ENCODE results near the gene HTRA2. TPM values are rescaled to one million over a fixed set of nuclear protein-coding genes. Genes with fewer than 3 reads are reported as not detected.

Gene HTRA2
- total and polyA plus RNA-seq, 2 donors, result 42.9 to 70.6 TPM

GRCh38 chr2:74512744-74513604 is 16.8 kb upstream of the HTRA2 start:
- no peak for DNase-seq (ENCODE audit: low read depth in 6 of 9, low spot score in 9 of 9)
- H3K9me3 ChIP-seq (ENCODE audit: control insufficient read depth in 2 of 2, insufficient read depth in 1 of 2, low read length in 1 of 2), result peaks cover 0 to 21% of the 10 kb centered on the region in 2 donors
- H3K4me3 ChIP-seq (ENCODE audit: low read length in 2 of 2), result no peak overlapping the region
- H3K27ac ChIP-seq (ENCODE audit: low read depth in 1 of 2, low read length in 1 of 2), result no peak overlapping the region
- H3K27me3 ChIP-seq (ENCODE audit: control insufficient read depth in 2 of 2, insufficient read depth in 1 of 2, low read length in 1 of 2), result peaks cover 76 to 99% of the 10 kb centered on the region in 2 donors
- H3K4me1 ChIP-seq (ENCODE audit: control insufficient read depth in 2 of 2, insufficient read depth in 2 of 2, low read length in 2 of 2), result peaks cover 16 to 37% of the 10 kb centered on the region in 2 donors
- no peaks in the 10 kb centered on the region for H3K36me3 ChIP-seq (ENCODE audit: control insufficient read depth in 2 of 2, insufficient read depth in 2 of 2, low read length in 1 of 2)
- 12% methylated on average over 36 of the region's 36 CpGs for WGBS

- H3K4me1 ChIP-seq (ENCODE audit: control insufficient read depth in 2 of 2, insufficient read depth in 2 of 2, low read length in 2 of 2), result peaks cover 13 to 32% of the 10 kb centered on the region in 2 donors
- H3K27me3 ChIP-seq (ENCODE audit: control insufficient read depth in 2 of 2, insufficient read depth in 1 of 2, low read length in 1 of 2), result peaks cover 76 to 99% of the 10 kb centered on the region in 2 donors
- H3K36me3 ChIP-seq (ENCODE audit: control insufficient read depth in 2 of 2, insufficient read depth in 2 of 2, low read length in 1 of 2), result no peaks in the 10 kb centered on the region
- H3K9me3 ChIP-seq (ENCODE audit: control insufficient read depth in 2 of 2, insufficient read depth in 1 of 2, low read length in 1 of 2), result peaks cover 0 to 21% of the 10 kb centered on the region in 2 donors
- 3% methylated on average over 52 of the region's 52 CpGs for WGBS
- peak overlapping the region in 1 of 2 donors; percentile 3 for H3K4me3 ChIP-seq (ENCODE audit: low read length in 2 of 2)
- peak in 1 of 9 donors; percentile 37 for DNase-seq (ENCODE audit: low read depth in 6 of 9, low spot score in 9 of 9)
- no peak overlapping the region for H3K27ac ChIP-seq (ENCODE audit: low read depth in 1 of 2, low read length in 1 of 2)
These were observed 15.9 kb upstream of the HTRA2 start for GRCh38 chr2:74513605-74514367.

GRCh38 chr2:74514368-74515270 is 15.1 kb upstream of the HTRA2 start, which contains the start of gene TLX2:
Gene TLX2, plus strand, starts transcription at chr2:74514450. Its CDS starts 357 bp downstream, at chr2:74514807.
- Histone ChIP-seq H3K36me3 (ENCODE audit: control insufficient read depth in 2 of 2, insufficient read depth in 2 of 2, low read length in 1 of 2) (no peaks in the 10 kb centered on the region), H3K4me3 (ENCODE audit: low read length in 2 of 2) (peak within 1 kb of the TSS; percentile 13 to 50), H3K9me3 (ENCODE audit: control insufficient read depth in 2 of 2, insufficient read depth in 1 of 2, low read length in 1 of 2) (peaks cover 0 to 21% of the 10 kb centered on the region in 2 donors), H3K4me1 (ENCODE audit: control insufficient read depth in 2 of 2, insufficient read depth in 2 of 2, low read length in 2 of 2) (peaks cover 13 to 32% of the 10 kb centered on the region in 2 donors), H3K27me3 (ENCODE audit: control insufficient read depth in 2 of 2, insufficient read depth in 1 of 2, low read length in 1 of 2) (peaks cover 74 to 100% of the 10 kb centered on the region in 2 donors), H3K27ac (ENCODE audit: low read depth in 1 of 2, low read length in 1 of 2) (no peak within 1 kb of the TSS)
- DNase-seq (ENCODE audit: low read depth in 6 of 9, low spot score in 9 of 9), result peak in 1 of 9 donors; percentile 21
- 2% methylated on average over 82 of the region's 82 CpGs for WGBS

- peak in 1 of 9 donors; percentile 33 for DNase-seq (ENCODE audit: low read depth in 6 of 9, low spot score in 9 of 9)
- 5% methylated on average over 60 of the region's 60 CpGs for WGBS
- peak overlapping the region; percentile 13 to 50 for H3K4me3 ChIP-seq (ENCODE audit: low read length in 2 of 2)
- H3K27ac ChIP-seq (ENCODE audit: low read depth in 1 of 2, low read length in 1 of 2), result no peak overlapping the region
- peaks cover 13 to 32% of the 10 kb centered on the region in 2 donors for H3K4me1 ChIP-seq (ENCODE audit: control insufficient read depth in 2 of 2, insufficient read depth in 2 of 2, low read length in 2 of 2)
- peaks cover 70 to 98% of the 10 kb centered on the region in 2 donors for H3K27me3 ChIP-seq (ENCODE audit: control insufficient read depth in 2 of 2, insufficient read depth in 1 of 2, low read length in 1 of 2)
- no peaks in the 10 kb centered on the region for H3K36me3 ChIP-seq (ENCODE audit: control insufficient read depth in 2 of 2, insufficient read depth in 2 of 2, low read length in 1 of 2)
- H3K9me3 ChIP-seq (ENCODE audit: control insufficient read depth in 2 of 2, insufficient read depth in 1 of 2, low read length in 1 of 2), result peaks cover 0 to 21% of the 10 kb centered on the region in 2 donors
These were observed 14.3 kb upstream of the HTRA2 start for GRCh38 chr2:74515271-74515980.

- Histone ChIP-seq H3K4me1 (ENCODE audit: control insufficient read depth in 2 of 2, insufficient read depth in 2 of 2, low read length in 2 of 2) (peaks cover 13 to 32% of the 10 kb centered on the region in 2 donors), H3K27me3 (ENCODE audit: control insufficient read depth in 2 of 2, insufficient read depth in 1 of 2, low read length in 1 of 2) (peaks cover 65 to 96% of the 10 kb centered on the region in 2 donors), H3K36me3 (ENCODE audit: control insufficient read depth in 2 of 2, insufficient read depth in 2 of 2, low read length in 1 of 2) (no peaks in the 10 kb centered on the region), H3K9me3 (ENCODE audit: control insufficient read depth in 2 of 2, insufficient read depth in 1 of 2, low read length in 1 of 2) (peaks cover 0 to 21% of the 10 kb centered on the region in 2 donors), H3K4me3 (ENCODE audit: low read length in 2 of 2) (peak overlapping the region; percentile 10 to 50), H3K27ac (ENCODE audit: low read depth in 1 of 2, low read length in 1 of 2) (no peak overlapping the region)
- DNase-seq (ENCODE audit: low read depth in 6 of 9, low spot score in 9 of 9), result peak in 5 of 9 donors; percentile 44 to 78 (median 65)
- WGBS, result 4% methylated on average over 72 of the region's 72 CpGs
These were observed 13.6 kb upstream of the HTRA2 start for GRCh38 chr2:74515981-74516633.

- Histone ChIP-seq H3K4me1 (ENCODE audit: control insufficient read depth in 2 of 2, insufficient read depth in 2 of 2, low read length in 2 of 2) (peaks cover 13 to 32% of the 10 kb centered on the region in 2 donors), H3K27me3 (ENCODE audit: control insufficient read depth in 2 of 2, insufficient read depth in 1 of 2, low read length in 1 of 2) (peaks cover 60 to 96% of the 10 kb centered on the region in 2 donors), H3K27ac (ENCODE audit: low read depth in 1 of 2, low read length in 1 of 2) (no peak overlapping the region), H3K4me3 (ENCODE audit: low read length in 2 of 2) (peak overlapping the region in 1 of 2 donors; percentile 50), H3K36me3 (ENCODE audit: control insufficient read depth in 2 of 2, insufficient read depth in 2 of 2, low read length in 1 of 2) (no peaks in the 10 kb centered on the region), H3K9me3 (ENCODE audit: control insufficient read depth in 2 of 2, insufficient read depth in 1 of 2, low read length in 1 of 2) (peaks cover 0 to 21% of the 10 kb centered on the region in 2 donors)
- WGBS, result 75% methylated on average over 13 of the region's 13 CpGs
- no peak for DNase-seq (ENCODE audit: low read depth in 6 of 9, low spot score in 9 of 9)
These were observed 13.1 kb upstream of the HTRA2 start for GRCh38 chr2:74516650-74517049.

- WGBS, result 94% methylated on average over 3 of the region's 3 CpGs
- no peak for DNase-seq (ENCODE audit: low read depth in 6 of 9, low spot score in 9 of 9)
- H3K9me3 ChIP-seq (ENCODE audit: control insufficient read depth in 2 of 2, insufficient read depth in 1 of 2, low read length in 1 of 2), result peaks cover 3 to 7% of the 10 kb centered on the region in 2 donors
- H3K4me1 ChIP-seq (ENCODE audit: control insufficient read depth in 2 of 2, insufficient read depth in 2 of 2, low read length in 2 of 2), result peaks cover 0 to 3% of the 10 kb centered on the region in 2 donors
- peaks cover 11 to 48% of the 10 kb centered on the region in 2 donors for H3K27me3 ChIP-seq (ENCODE audit: control insufficient read depth in 2 of 2, insufficient read depth in 1 of 2, low read length in 1 of 2)
- H3K27ac ChIP-seq (ENCODE audit: low read depth in 1 of 2, low read length in 1 of 2), result no peak overlapping the region
- no peak overlapping the region for H3K4me3 ChIP-seq (ENCODE audit: low read length in 2 of 2)
- H3K36me3 ChIP-seq (ENCODE audit: control insufficient read depth in 2 of 2, insufficient read depth in 2 of 2, low read length in 1 of 2), result peaks cover 13 to 19% of the 10 kb centered on the region in 2 donors
These were observed 7.2 kb upstream of the HTRA2 start for GRCh38 chr2:74522516-74522915.
